ENCODE data around the gene CD47.

- no peak for TF ChIP-seq CTCF (IDR thresholded peaks at IDR 0.05)
- no peak for TF ChIP-seq POLR2A (IDR thresholded peaks at IDR 0.05)
Measured at GRCh38 chr3:108093616-108094015, 2.8 kb upstream of the CD47 start.
